SHP77 (cell line): ENCODE results near the gene TANC1.
A peak's percentile ranks its signal among the peaks of the same experiment; 100 is the strongest.

Experiments used
- DNase-seq, 2 experiments: peaks; one replicate each; lab custom pipeline; 2025; lab: John Stamatoyannopoulos, UW

TANC1 gene

DNA sequence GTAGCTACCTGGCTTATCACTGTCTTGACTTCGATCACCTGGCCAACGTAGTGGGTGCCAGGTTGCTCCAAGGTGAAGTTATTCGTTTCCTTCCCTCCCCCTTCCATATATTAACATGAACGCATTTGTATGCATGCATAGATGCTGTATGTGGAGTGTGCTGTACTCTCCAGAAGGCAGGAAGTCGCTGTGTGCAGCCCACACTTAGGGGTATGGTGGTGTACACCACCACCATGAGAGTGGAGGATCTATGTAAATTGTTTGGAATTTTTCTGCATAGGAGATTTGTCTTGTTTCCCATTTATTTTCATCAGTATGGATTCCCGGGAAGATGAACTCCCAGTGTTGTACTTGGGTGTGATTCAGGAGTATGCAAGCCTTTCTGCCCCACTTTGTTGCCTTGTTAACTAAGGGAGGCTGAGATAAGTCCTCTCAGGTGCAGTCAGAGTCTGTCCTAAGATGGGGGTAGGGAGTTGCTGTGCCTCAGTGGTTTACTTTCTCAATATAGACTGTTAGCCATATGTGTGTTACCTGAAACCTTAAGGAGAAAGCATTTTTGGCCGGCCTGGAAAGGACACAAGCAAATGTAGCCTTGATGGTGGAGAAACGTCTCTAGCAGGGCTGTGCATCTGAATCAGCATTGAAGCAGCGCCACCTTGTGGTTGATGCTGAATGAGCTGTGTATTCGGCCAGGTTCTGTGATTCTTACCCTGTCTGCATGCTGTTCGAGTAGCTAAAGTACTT is 149.8 kb downstream of the TANC1 start:
- peak; percentile 47 to 53 for DNase-seq

DNA sequence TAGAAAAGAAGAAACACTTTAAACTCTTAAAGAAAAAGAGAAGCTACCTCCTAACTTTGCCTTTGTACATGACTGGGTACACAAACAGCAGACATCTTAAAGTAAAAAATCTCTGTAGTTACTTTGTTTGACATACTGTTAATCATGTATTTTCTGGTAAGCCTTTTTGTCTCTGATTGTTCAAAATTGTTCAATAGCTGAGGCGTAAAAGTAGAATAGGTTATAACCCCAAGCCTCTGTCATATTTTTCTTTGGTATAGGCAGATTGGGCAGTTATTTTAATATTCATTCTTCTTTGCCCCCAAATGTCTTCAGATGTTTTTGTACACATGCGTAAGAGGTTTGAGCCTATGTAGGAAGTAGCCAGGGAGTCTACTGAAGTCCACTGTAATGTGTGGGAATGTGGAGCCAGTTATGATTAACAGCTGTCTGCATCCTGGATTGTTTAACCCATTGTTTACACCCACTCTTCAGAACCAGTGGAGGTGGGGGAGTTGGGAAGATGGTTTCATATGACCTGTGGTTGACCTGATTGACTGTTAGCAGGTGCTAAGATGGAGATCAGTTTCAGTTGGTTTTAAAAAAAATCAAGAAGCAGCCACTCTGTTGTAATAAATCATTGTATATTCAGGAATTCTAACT is 150.5 kb downstream of the TANC1 start:
- no peak for DNase-seq

DNA sequence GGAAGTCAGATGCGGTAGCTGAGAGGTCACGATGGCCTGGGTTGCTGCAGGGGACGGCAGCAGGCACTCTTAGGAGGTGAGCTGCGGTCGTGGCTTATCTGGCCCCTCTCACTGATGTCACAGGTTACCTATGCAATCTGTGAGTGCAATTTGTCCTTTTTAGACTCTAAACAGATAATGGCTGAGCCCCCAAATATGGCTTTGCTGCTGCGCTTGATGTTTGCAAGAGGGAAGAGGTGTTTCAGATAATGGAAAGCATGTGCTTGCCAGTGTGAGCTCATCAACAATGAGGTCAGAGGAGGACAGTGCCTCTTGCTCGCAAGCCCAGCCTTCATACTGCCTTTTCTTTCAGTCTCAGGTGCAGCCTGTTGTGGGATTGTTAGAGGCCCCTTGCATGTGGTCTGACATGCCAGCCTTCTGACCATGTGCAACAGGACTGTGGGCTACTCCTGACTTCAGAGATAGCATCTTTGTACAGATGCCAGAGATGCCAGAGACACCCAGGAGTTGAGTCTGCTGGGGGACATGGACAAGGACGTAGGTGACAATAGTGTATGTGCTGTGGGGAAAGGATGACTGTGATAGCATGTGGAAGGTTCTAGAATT is 151.3 kb downstream of the TANC1 start:
- no peak for DNase-seq

DNA sequence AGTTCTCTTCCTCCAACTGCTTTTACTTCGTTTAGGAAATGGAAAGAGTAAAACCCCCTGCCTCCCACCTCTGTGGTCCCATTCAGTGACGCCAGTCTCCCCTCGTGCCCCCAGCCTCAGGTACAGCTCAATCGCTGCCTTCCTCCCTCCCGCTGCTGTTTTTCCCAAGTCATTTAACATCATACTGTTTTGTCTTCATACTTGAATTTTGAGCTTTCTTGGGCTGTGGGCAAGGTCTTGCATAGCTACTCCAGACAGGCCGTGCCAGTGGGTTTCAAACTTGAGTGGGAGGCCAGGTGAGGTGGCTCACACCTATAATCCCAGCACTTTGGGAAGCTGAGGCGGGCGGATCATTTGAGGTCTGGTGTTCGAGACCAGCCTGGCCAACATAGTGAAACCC is 155.3 kb downstream of the TANC1 start:
- DNase-seq = no peak

DNA sequence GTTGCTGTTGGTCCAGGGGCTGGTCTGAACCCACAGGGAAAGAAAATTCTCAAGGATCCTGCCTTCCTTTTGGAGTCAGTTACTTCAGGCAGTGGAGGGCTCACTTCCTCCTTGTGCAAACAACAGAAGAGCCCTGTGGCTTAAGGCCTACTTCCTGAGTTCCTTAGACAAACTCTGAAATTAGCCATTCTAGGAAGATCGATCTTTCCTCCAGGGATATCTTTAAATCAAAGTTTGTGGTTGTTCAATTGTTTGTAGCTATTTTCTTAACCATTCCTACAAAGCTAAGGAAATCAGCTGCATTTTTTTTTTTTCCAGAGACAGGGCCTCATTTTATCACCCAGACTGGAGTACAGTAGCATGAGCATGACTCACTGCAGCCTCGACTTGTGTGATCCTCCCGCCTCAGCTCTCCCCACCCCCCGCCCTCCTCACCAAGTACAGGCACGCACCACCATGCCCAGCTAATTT is 156.0 kb downstream of the TANC1 start:
- no peak for DNase-seq

DNA sequence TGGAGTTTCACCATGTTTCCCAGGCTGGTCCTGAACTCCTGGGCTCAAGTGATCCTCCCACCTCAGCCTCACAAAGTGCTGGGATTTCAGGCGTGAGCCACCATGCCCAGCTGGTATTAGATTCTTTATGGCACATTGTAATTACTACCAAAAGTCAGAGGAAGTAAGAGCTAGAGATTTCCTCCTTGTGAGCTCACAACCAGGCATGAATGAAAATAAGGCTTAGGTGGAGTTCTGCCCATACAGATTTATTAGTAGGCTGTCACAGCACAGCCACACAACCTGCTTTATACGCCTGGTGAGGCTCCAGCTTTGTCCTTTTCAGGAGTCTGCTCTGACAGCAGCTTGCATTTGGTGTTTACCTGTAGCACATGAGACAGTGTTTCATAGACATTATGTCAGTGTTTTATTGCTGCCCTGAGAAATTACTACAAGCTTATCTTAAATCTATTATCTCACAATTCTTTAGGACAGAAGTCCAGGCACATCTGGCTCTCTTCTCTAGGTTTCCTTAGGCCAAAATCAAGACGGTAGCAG is 156.6 kb downstream of the TANC1 start:
- no peak for DNase-seq

DNA sequence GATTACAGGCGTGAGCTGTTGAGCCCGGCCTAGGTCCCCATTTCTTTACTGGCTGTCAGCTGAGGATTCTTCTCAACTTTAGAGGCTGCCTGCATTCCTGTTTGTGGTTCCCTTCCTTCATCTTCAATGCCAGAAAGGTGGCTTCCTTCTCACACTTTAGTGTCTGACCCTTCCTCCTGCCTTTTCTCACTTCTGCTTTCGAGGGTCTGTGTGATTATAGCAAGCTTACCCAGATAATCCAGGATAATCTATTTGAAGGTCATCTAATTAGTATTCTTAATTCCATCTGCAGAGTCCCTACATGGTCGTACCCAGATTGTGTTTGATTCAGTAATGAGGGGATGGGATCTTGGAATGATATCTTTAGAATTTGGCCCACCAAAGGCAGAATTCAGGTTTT is 157.4 kb downstream of the TANC1 start:
- DNase-seq = no peak

DNA sequence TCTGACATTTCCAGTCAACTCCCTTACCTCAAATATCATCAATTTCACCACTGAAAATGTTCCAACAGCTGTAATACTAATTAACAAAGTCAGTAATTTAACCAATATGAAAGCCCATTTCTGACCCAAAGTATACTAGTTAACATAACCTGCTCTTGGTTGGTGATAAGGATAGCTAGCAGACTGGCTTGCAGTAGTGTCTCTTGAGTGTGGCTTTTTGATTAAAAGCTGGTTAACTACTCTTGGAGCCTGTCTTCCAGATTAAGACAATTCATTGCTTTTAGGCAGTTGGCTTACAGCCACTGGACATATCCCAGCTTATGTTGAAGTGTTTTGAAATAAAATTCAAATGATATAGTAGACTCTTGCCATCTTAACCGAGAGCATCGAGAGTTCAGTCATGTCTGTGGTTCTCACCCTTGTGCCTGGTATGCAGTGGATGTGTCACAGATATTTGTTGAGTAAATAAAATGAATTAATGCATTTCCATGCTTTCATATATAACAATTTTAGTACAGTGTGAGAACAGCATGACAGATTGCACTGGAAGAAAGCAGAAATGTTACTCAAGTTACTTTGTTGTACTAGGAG is 158.1 kb downstream of the TANC1 start:
- no peak for DNase-seq

DNA sequence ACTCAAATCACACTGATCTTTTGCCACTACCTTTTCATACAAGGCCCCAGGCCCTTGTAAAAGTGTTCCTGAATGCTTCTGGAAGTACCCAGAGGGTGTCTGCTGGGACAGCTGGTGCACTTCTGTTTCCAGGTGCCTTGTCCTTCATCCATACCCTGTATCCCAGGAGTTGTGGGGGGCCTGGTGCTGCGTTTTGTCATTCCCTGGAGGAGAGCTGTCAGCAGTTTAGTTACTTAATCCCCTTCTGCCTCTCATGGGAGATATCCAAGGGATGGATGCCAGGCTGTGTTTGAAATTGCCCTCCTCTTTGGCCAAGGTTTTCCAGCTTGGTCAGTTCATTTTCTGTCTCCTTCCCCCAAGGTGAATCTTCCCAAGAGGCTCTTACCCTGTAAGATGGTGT is 159.8 kb downstream of the TANC1 start:
- no peak for DNase-seq

DNA sequence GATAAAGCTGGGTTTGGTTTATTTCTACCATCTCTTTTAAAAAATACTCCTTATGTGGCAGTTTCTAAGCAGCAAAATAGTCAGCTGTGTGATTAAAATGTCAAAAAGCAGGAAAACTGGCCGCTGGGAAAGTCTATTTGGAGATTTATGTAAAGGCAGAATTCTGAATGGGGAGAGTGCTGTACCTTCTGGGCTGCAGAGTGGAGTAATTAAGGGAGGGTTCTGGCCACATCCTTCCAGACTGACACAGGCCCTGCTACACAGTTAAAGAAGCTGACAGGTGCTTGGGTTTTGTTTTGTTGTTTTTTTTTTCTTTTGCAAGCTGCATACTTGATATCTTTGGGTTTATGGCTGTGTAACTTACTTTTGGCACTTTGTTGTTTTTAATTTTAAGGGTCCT is 160.8 kb downstream of the TANC1 start:
- no peak for DNase-seq

DNA sequence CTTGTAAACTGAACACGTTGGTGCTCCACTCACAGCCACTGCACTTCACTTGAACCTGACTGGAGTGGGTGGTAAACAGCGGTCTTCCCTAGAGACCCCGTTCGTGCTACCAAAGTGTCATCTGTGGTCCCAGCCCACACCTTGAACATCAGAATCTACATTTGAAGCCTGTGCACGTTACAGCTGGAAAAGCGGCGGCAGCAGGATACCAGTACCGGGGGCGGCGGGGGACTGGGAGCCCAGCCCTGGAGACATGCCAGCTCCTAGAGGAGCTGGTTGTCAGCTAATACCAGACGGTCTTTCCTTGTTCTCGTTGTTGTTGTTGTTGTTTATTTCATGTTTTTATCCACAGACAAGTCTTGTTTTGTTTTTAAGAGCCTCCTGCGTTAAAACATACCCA is 161.4 kb downstream of the TANC1 start:
- DNase-seq = no peak

DNA sequence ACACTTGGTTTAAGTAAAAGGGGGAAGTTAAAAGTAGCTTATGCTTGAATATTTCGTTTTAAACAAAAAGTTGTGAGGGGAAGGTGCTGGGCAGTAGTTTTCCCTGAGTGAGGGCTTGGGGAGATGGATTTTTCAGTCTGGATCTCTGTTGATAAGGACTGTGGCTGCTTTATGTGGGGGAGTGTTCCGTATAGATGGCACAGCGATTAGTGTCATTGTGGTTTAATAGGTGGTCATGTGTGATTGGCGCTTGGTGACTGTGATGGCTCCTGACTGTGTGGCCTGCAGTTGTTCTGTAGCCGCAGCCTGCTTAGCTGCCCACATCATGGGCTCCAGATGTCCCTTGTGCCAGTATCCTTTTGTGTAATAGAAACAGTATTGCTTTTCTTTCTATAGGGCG is 161.9 kb downstream of the TANC1 start:
- no peak for DNase-seq

DNA sequence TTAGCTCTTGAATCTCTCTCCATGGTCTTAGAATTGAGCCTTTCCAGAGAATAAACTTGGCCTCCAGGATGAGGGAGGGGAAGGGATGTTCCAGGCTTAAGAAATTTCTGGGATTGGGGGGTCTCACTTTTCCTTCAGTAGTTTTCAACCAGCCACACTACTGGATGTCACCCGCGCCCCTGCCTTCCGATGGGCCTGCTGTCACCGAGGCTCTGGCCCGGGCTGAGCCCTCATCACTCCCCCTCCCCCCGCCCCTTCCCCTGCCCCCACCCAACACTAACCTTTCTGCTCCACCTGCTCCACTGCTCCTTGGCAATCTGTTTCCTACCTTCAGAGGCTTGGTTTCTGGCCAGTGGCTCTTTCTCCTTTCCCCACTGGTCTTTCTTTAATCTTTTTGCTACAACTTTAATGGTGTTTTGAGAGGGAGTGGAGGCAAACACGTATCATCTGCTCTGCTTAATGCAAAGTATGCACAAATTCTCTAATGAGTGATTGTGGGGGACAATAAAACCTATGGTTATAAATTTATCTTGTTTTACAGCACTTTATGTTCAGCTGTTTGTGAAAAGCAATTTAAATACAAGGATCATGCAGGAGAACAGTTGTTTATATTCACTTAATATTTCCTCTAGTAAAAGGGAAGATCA is 162.9 kb downstream of the TANC1 start:
- DNase-seq = no peak

DNA sequence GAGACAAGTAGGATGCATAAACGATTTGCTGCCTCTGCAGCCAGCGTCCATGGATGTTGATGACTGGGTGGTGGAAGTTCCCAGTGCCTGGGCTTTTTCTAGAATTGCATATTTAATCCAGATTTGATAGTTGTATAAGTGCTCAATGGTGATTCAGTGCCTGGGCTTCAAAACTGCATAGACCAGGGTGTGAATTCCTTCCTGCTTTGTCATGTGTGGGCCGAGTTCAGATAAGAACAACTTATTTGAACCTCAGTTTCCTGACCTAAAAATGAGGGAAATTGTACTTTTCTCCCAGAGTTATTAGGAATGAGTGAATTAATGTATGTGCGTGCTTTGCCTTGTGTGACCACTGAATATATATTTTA is 163.5 kb downstream of the TANC1 start:
- no peak for DNase-seq

DNA sequence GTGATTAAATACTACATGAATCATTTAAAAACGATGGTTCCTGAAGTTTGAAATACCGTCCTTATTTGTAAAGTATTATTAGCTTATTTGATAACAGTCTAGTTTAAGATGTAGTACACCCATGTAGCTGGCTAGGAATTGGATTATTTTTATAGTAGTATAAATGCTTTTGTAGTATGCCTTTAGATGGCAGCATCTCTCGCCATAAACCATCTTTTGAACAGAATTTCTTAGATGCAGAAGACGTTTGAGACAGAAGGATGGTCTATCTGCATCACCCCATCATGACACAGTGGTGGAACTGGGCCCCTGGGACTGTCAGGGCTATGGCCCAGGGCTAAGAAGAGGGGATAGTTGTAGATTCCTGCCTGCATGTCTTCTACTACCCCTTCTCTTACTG is 165.4 kb downstream of the TANC1 start:
- no peak for DNase-seq

DNA sequence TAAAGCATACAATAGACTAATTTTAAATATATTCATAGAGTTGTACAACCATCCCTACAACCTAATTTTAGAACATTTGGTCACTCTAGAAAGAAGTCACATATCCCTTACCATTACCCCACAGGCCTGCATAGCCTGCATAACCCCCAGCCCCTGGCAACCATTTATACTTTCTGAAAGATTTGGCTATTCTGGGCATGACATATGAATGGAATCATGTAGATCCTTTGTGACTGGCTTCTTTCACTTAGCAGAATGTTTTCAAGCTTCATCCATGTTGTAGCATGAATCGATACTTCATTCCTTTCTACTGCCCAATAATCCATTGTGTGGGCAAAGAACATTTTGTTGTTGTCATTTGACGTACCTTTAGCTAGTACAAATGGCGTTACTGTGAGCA is 166.5 kb downstream of the TANC1 start:
- DNase-seq = no peak

DNA sequence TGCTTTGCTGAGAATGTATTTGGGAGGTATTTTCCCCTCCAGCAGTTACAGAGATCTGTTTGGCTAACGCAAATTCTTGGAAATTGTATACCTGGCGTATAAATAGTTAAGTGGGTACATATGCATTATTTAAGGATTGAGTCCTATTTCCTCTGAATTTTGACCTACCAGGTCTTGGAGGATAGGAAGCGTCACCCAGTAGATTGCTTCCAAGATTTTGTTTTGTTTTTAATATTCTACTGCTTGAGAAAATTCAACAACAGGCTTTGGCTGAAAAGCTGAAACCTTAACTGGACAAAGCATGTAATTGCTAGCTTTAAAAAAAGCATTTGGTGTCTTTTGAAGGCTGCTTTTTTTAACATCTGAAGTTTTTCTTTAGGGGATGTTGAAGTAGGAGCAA is 168.0 kb downstream of the TANC1 start:
- no peak for DNase-seq

DNA sequence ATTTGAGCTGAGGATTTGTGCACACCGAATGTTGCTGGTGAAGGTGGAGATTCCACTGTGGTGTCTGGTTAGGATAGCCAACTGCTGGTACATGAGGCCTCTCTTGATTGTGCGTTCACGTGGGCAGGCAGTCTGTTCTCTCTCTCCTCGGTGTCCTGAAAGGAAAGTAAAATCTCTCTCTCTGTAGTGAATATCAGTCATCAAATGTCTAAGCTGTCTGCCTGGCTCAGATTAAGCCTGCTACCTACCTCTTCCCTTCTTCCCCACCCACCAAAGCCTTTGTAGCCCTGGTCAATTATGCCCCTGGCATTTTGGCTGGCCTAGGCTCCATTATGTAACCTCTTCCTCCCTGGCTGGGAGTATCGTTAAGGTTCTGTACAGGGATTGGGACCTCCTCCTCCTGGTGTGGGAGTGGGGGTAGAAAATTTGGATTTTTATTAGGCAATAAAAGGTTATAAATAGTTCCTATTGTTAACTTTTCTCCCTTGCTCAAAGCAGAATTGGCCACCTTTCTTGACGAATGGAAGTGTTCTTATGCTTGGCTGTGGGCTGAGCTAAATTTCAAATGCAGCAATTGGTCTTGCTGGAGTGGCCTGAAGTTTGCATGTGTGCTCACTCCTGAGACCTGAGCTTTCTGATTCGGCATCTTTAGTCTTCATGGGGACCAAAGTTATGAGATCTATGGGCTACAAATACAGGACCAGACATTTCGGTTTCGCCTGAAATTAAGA is 169.2 kb downstream of the TANC1 start:
- DNase-seq = no peak

DNA sequence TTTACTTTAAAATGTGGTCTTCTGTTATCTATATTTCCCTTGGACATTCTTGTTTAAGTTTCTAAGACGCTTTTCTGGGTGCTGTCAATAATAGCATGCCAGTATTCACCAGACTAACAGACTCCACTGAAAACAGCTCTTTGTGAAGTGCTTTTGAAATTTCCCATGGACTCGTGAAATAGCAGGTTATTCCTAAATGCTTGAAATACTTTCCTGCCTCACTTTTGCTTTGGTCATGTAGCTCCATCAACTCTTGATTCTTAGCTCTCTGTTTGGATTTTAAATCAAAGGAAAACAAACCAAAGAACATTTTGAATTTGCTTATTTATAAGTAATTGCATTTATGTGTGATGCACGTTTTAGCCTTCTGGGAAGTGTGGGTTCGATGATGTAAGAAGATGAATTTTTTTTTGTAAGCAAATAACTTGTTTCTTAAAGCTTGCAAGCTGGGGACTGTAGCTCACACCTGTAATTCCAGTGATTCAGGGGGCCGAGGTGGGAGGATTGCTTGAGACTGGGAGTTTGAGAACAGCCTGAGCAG is 170.3 kb downstream of the TANC1 start:
- no peak for DNase-seq

DNA sequence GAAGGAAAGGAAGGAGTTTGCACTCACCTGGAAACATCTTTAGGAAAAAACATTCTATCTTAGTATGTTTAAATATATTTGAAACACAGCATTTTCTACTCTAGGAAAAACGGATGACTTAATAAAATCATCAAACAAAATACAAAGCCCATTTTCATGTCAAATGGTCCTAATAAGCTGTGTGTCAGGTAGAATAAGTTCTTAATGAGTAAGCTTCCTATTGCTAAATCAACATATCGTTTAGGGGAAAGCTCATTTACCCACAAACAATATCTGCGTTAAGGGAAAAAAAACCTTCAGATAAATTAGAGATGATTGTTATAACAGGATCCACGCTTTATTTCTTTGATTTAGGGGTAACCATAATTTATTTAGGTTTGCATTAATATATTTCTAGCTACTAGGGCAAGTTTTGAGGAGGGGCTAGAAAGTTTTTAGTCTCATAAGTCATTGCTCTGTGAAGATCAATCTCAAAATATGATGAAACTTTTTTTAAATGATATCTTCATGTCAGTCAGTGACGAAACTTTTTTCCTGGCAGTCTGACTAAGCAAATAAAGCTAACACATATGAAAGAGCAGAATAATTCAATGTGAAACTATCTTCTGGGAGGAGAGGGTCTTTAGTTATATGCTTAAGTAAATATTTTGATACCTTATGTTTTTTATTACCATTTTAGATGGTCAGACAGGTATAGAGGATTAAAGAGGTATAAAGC is 170.9 kb downstream of the TANC1 start:
- DNase-seq = no peak
